Stimulated activated naive CD8-positive, alpha-beta T cell treated with anti-CD3 and anti-CD28 coated beads, Interleukin-15, amount 100 ng/mL, for 72 hours (primary cell): ENCODE data around the gene PCDHGA10.
"Not testable (repeated sequence)": the region's sequence is repeated elsewhere in the genome, so short reads cannot be mapped to it uniquely, and the experiment has no call there.

Experiments used
- ATAC-seq: fragments of 150-1000 bp; cut with Tn5 transposase; 2 replicates; pipeline ENCODE4 v1.10.0; 2021; ENCODE audit warnings: mild to moderate bottlenecking, moderate library complexity
- DNase-seq, 2 donors: peaks; one replicate each; pipeline ENCODE4 v3.0.0; 2021 to 2022
- H3K27ac Mint-ChIP-seq, 2 donors: one replicate each; pipeline ENCODE4 v1.8.0; 2022; ENCODE audit warnings: mild to moderate bottlenecking in 2 of 2, mixed read lengths in 2 of 2, moderate library complexity in 2 of 2
- H3K27me3 Mint-ChIP-seq: one replicate; pipeline ENCODE4 v1.8.0; 2022; ENCODE audit warnings: mixed read lengths
- H3K4me1 Mint-ChIP-seq: one replicate; pipeline ENCODE4 v1.8.0; 2022; ENCODE audit warnings: mild to moderate bottlenecking, mixed read lengths
- H3K4me3 Mint-ChIP-seq, 2 donors: one replicate each; pipeline ENCODE4 v1.8.0; 2022; ENCODE audit warnings: mild to moderate bottlenecking in 2 of 2, mixed read lengths in 2 of 2, moderate library complexity in 1 of 2
- H3K9me3 Mint-ChIP-seq, 2 donors: one replicate each; pipeline ENCODE4 v1.8.0; 2022; ENCODE audit warnings: mixed read lengths in 2 of 2

The PCDHGA10 gene

GRCh38 chr5:141387557-141388311 is 25.1 kb upstream of the PCDHGA10 start, which contains the start of gene PCDHGB4:
PCDHGB4 (plus strand) TSS chr5:141387698; CDS start chr5:141387885, 187 bp downstream.
- not testable (repeated sequence) for H3K4me1 Mint-ChIP-seq
- H3K27ac Mint-ChIP-seq = peak within 1 kb of the TSS in 1 of 2 donors; percentile 6
- peak within 1 kb of the TSS; percentile 56 to 57 for H3K4me3 Mint-ChIP-seq
- ATAC-seq = peak; percentile 81
- peak in 1 of 2 donors; percentile 35 for DNase-seq
- peaks cover 24 to 48% of the 10 kb centered on the region in 2 donors for H3K9me3 Mint-ChIP-seq
- peaks cover 83% of the 10 kb centered on the region for H3K27me3 Mint-ChIP-seq

- Mint-ChIP-seq H3K4me1 (no peaks in the 10 kb centered on the region), H3K9me3 (peaks cover 24 to 41% of the 10 kb centered on the region in 2 donors), H3K27me3 (peaks cover 83% of the 10 kb centered on the region), H3K27ac (no peak overlapping the region), H3K4me3 (peak overlapping the region in 1 of 2 donors; percentile 15)
- DNase-seq (no peak), ATAC-seq (no peak)
Measured at GRCh38 chr5:141388661-141389060, 24.1 kb upstream of the PCDHGA10 start.

- DNase-seq (no peak), ATAC-seq (no peak)
- peaks cover 83% of the 10 kb centered on the region for H3K27me3 Mint-ChIP-seq
- no peak overlapping the region for H3K4me3 Mint-ChIP-seq
- H3K4me1 Mint-ChIP-seq = no peaks in the 10 kb centered on the region
- H3K27ac Mint-ChIP-seq = no peak overlapping the region
- peaks cover 29 to 46% of the 10 kb centered on the region in 2 donors for H3K9me3 Mint-ChIP-seq
Measured at GRCh38 chr5:141389153-141390042, 23.4 kb upstream of the PCDHGA10 start.

GRCh38 chr5:141392429-141393198 is 20.2 kb upstream of the PCDHGA10 start, which contains the start of gene PCDHGA8:
PCDHGA8 (plus strand) TSS chr5:141392633; CDS start chr5:141392814, 181 bp downstream.
- H3K27ac Mint-ChIP-seq = peak within 1 kb of the TSS in 1 of 2 donors; percentile 86
- no peak within 1 kb of the TSS for H3K4me3 Mint-ChIP-seq
- ATAC-seq (no peak), DNase-seq (no peak)
- H3K4me1 Mint-ChIP-seq = no peaks in the 10 kb centered on the region
- peaks cover 81% of the 10 kb centered on the region for H3K27me3 Mint-ChIP-seq
- peaks cover 25 to 38% of the 10 kb centered on the region in 2 donors for H3K9me3 Mint-ChIP-seq

GRCh38 chr5:141393267-141393666 is 19.5 kb upstream of the PCDHGA10 start:
- H3K4me3 Mint-ChIP-seq = no peak overlapping the region
- DNase-seq = no peak
- ATAC-seq = no peak
- H3K4me1 Mint-ChIP-seq = no peaks in the 10 kb centered on the region
- H3K27ac Mint-ChIP-seq = no peak overlapping the region
- peaks cover 23 to 36% of the 10 kb centered on the region in 2 donors for H3K9me3 Mint-ChIP-seq
- H3K27me3 Mint-ChIP-seq = peaks cover 77% of the 10 kb centered on the region

- Mint-ChIP-seq H3K9me3 (peaks cover 20 to 34% of the 10 kb centered on the region in 2 donors), H3K27me3 (peaks cover 77% of the 10 kb centered on the region)
- ATAC-seq, H3K4me3 Mint-ChIP-seq, H3K4me1 Mint-ChIP-seq, DNase-seq, H3K27ac Mint-ChIP-seq: not testable (repeated sequence)
Measured at GRCh38 chr5:141394401-141395187, 18.2 kb upstream of the PCDHGA10 start.

GRCh38 chr5:141397756-141398551 is 14.8 kb upstream of the PCDHGA10 start, which contains the start of gene PCDHGB5:
PCDHGB5 (plus strand) TSS chr5:141397947; CDS start chr5:141398128, 181 bp downstream.
- peaks cover 79% of the 10 kb centered on the region for H3K27me3 Mint-ChIP-seq
- not testable (repeated sequence) for H3K4me1 Mint-ChIP-seq
- peaks cover 11 to 32% of the 10 kb centered on the region in 2 donors for H3K9me3 Mint-ChIP-seq
- peak within 1 kb of the TSS; percentile 67 to 69 for H3K4me3 Mint-ChIP-seq
- peak within 1 kb of the TSS; percentile 33 to 42 for H3K27ac Mint-ChIP-seq
- DNase-seq (peak in 1 of 2 donors; percentile 51), ATAC-seq (peak; percentile 92)

- ATAC-seq (no peak), DNase-seq (no peak)
- Mint-ChIP-seq H3K27ac (peak overlapping the region in 1 of 2 donors; percentile 42), H3K4me1 (peaks cover 9% of the 10 kb centered on the region), H3K27me3 (peaks cover 79% of the 10 kb centered on the region), H3K9me3 (peaks cover 11 to 38% of the 10 kb centered on the region in 2 donors), H3K4me3 (no peak overlapping the region)
Measured at GRCh38 chr5:141398608-141399007, 14.2 kb upstream of the PCDHGA10 start.

GRCh38 chr5:141399555-141400258 is 13.1 kb upstream of the PCDHGA10 start:
- Mint-ChIP-seq H3K9me3 (peaks cover 5 to 34% of the 10 kb centered on the region in 2 donors), H3K27me3 (peaks cover 79% of the 10 kb centered on the region), H3K27ac (no peak overlapping the region), H3K4me1 (peaks cover 9% of the 10 kb centered on the region), H3K4me3 (no peak overlapping the region)
- ATAC-seq (no peak), DNase-seq (no peak)

GRCh38 chr5:141402553-141403243 is 10.1 kb upstream of the PCDHGA10 start, which contains the start of gene PCDHGA9:
PCDHGA9 (plus strand) TSS chr5:141402778; CDS start chr5:141402953, 175 bp downstream.
- no peak for DNase-seq
- no peak for ATAC-seq

GRCh38 chr5:141403387-141403786 is 9.4 kb upstream of the PCDHGA10 start:
- ATAC-seq = no peak
- peaks cover 5 to 53% of the 10 kb centered on the region in 2 donors for H3K9me3 Mint-ChIP-seq
- H3K4me1 Mint-ChIP-seq = peaks cover 16% of the 10 kb centered on the region
- peaks cover 86% of the 10 kb centered on the region for H3K27me3 Mint-ChIP-seq
- H3K4me3 Mint-ChIP-seq = peak overlapping the region in 1 of 2 donors; percentile 62
- DNase-seq = no peak
- H3K27ac Mint-ChIP-seq = no peak overlapping the region

More at GRCh38 chr5:141402553-141403243, 10.1 kb upstream of the PCDHGA10 start, which contains the start of gene PCDHGA9:
- Mint-ChIP-seq H3K4me1 (peaks cover 9% of the 10 kb centered on the region), H3K4me3 (peak within 1 kb of the TSS; percentile 44 to 62), H3K27me3 (peaks cover 80% of the 10 kb centered on the region), H3K9me3 (peaks cover 5 to 46% of the 10 kb centered on the region in 2 donors), H3K27ac (no peak within 1 kb of the TSS)

GRCh38 chr5:141407790-141408505 is 4.8 kb upstream of the PCDHGA10 start, which contains the start of gene PCDHGB6:
PCDHGB6 (plus strand) TSS chr5:141408021; CDS start chr5:141408203, 182 bp downstream.
- DNase-seq (peak in 1 of 2 donors; percentile 52), ATAC-seq (peak; percentile 76)
- Mint-ChIP-seq H3K9me3 (peaks cover 10 to 49% of the 10 kb centered on the region in 2 donors), H3K4me1 (peaks cover 13% of the 10 kb centered on the region), H3K4me3 (peak within 1 kb of the TSS; percentile 73 to 81), H3K27ac (peak within 1 kb of the TSS in 1 of 2 donors; percentile 9), H3K27me3 (peaks cover 79% of the 10 kb centered on the region)
